Measurements from ENCODE around the gene ZCCHC24. TPM values are rescaled to one million over a fixed set of nuclear protein-coding genes. Genes with fewer than 3 reads are reported as not detected.

ZCCHC24 gene
- total RNA-seq, 2 donors from 2014 or later, result 0.43 to 0.74 TPM

DNA sequence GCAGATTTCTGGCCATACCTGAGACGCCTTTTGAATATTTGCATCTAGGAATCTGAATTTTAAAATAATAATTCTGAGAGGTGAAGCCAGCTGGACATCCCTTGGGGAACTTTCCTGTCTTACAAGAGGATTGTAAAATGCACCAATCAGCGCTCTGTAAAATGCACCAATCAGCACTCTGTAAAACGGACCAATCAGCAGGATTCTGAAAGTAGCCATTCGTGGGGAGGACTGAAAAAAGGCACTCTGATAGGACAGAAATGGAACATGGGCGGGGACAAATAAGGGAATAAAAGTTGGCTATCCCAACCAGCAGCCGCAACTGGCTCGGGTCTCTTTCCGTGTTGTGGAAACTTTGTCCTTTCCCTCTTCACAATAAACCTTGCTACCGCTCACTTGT is 88.2 kb downstream of the ZCCHC24 start:
- ATAC-seq, result no peak
- Mint-ChIP-seq H3K9me3 (no peaks in the 10 kb centered on the region), H3K27ac (no peak overlapping the region), H3K36me3 (peaks cover 34 to 43% of the 10 kb centered on the region in 2 donors)
- peak; percentile 0 to 25 for DNase-seq (ENCODE audit: low spot score in 2 of 2)

DNA sequence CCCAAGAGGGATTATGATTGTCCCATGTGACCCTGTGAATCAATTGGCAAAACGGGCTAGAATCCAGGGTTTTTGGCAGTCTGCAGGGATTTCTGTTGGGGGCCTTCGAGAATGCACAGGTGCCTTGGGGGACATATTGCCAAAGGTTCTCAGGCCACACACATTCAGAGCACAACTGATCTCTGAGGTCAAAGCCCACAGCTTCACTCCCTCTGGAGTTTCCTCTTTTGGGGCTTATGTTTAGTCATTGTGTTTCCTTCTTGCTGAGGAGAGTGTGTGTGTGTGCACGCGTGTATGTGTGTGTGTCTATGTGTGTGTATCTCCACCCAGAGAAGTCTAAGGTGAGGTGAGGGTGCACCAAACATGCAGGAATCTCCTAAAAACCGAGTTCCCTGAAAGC is 89.3 kb downstream of the ZCCHC24 start:
- H3K27ac Mint-ChIP-seq, result no peak overlapping the region
- ATAC-seq, result peak in 1 of 2 donors; percentile 47

DNA sequence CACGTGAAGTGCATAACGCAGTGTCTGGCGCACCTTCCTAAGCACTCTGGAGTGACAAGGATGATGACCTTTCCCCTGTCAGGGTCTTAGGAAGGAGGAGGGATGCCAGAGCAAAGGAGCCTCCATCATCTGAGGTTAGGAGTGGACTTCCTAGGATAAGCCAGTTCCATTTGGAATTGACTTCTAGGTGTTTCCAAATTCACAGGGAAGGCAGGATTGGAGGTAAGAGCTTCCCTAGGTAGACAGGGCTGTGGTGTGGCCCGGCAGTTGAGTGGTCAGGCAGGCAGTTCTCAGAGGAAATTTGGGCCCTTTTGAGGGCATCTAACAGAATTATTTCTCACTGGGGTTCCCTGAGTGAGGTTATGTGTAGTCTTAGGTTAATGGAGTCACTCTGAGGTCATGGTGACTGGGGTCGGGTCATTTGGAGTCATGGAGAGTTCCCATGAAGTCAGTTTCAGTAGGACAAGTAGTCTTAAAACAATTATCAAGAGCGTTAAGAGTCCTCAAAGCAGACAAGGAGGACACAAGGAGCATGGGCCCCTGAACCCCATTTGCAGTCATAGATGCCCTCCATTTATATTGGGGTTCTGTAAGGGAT is 89.9 kb downstream of the ZCCHC24 start:
- ATAC-seq, result no peak
- Mint-ChIP-seq H3K36me3 (peaks cover 36 to 52% of the 10 kb centered on the region in 2 donors), H3K27ac (peak overlapping the region in 1 of 2 donors; percentile 53)

More for the DNA sequence above, 89.3 kb downstream of the ZCCHC24 start:
- DNase-seq (ENCODE audit: low spot score in 2 of 2), result peak; percentile 3 to 42
- H3K9me3 Mint-ChIP-seq, result no peaks in the 10 kb centered on the region
- H3K36me3 Mint-ChIP-seq, result peaks cover 36 to 52% of the 10 kb centered on the region in 2 donors

GRCh38 chr10:79354615-79355014 is 90.8 kb downstream of the ZCCHC24 start:
- H3K9me3 Mint-ChIP-seq, result no peaks in the 10 kb centered on the region
- peak in 1 of 2 donors; percentile 23 for DNase-seq (ENCODE audit: low spot score in 2 of 2)
- no peak for ATAC-seq
- peak overlapping the region in 1 of 2 donors; percentile 77 for H3K27ac Mint-ChIP-seq
- H3K36me3 Mint-ChIP-seq, result peaks cover 44 to 59% of the 10 kb centered on the region in 2 donors

More for the DNA sequence above, 89.9 kb downstream of the ZCCHC24 start:
- peak; percentile 1 to 11 for DNase-seq (ENCODE audit: low spot score in 2 of 2)
- no peaks in the 10 kb centered on the region for H3K9me3 Mint-ChIP-seq

- peaks cover 48 to 61% of the 10 kb centered on the region in 2 donors for H3K36me3 Mint-ChIP-seq
- H3K27ac Mint-ChIP-seq, result peak overlapping the region; percentile 16 to 77
- ATAC-seq (no peak), DNase-seq (ENCODE audit: low spot score in 2 of 2) (peak in 1 of 2 donors; percentile 21)
- H3K9me3 Mint-ChIP-seq, result no peaks in the 10 kb centered on the region
These were observed 91.3 kb downstream of the ZCCHC24 start for GRCh38 chr10:79354141-79354540.

GRCh38 chr10:79353726-79354125 is 91.7 kb downstream of the ZCCHC24 start:
- H3K36me3 Mint-ChIP-seq, result peaks cover 52 to 66% of the 10 kb centered on the region in 2 donors
- DNase-seq (ENCODE audit: low spot score in 2 of 2) (peak in 1 of 2 donors; percentile 49), ATAC-seq (no peak)
- H3K27ac Mint-ChIP-seq, result peak overlapping the region; percentile 16 to 50
- no peaks in the 10 kb centered on the region for H3K9me3 Mint-ChIP-seq

- H3K9me3 Mint-ChIP-seq, result no peaks in the 10 kb centered on the region
- no peak for ATAC-seq
- peaks cover 60 to 73% of the 10 kb centered on the region in 2 donors for H3K36me3 Mint-ChIP-seq
- peak overlapping the region; percentile 16 to 50 for H3K27ac Mint-ChIP-seq
- DNase-seq (ENCODE audit: low spot score in 2 of 2), result peak; percentile 2 to 53
These were observed 92.4 kb downstream of the ZCCHC24 start for GRCh38 chr10:79353000-79353406.

- H3K36me3 Mint-ChIP-seq, result peaks cover 61 to 74% of the 10 kb centered on the region in 2 donors
- DNase-seq (ENCODE audit: low spot score in 2 of 2), result peak; percentile 4 to 52
- no peak overlapping the region for H3K27ac Mint-ChIP-seq
- ATAC-seq, result no peak
- no peaks in the 10 kb centered on the region for H3K9me3 Mint-ChIP-seq
These were observed 93.2 kb downstream of the ZCCHC24 start for GRCh38 chr10:79352035-79352877.

DNA sequence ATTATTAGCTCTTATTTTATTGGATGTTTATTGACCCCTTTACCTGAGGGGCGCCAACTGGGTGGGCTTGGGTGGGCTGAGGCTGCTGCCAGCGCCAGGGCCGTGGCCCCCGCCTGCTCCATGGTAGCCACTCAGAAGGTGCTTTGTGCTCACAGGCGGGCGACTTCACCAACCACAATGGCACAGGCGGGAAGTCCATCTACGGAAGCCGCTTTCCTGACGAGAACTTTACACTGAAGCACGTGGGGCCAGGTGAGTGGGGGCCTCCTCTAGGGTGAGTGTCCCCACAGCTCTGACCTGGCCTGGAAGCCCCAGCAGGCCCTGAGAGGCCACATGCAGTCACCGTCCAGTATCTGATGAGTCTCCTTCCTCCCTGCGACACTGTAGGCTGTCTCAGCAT is 94.1 kb downstream of the ZCCHC24 start:
- Mint-ChIP-seq H3K36me3 (peaks cover 61 to 68% of the 10 kb centered on the region in 2 donors), H3K9me3 (no peaks in the 10 kb centered on the region), H3K27ac (no peak overlapping the region)
- ATAC-seq (no peak), DNase-seq (ENCODE audit: low spot score in 2 of 2) (peak; percentile 1 to 44)

GRCh38 chr10:79350407-79351154 is 94.8 kb downstream of the ZCCHC24 start:
- peaks cover 57 to 65% of the 10 kb centered on the region in 2 donors for H3K36me3 Mint-ChIP-seq
- ATAC-seq, result no peak
- peak; percentile 3 to 47 for DNase-seq (ENCODE audit: low spot score in 2 of 2)
- peak overlapping the region; percentile 96 for H3K27ac Mint-ChIP-seq
- no peaks in the 10 kb centered on the region for H3K9me3 Mint-ChIP-seq

- DNase-seq (ENCODE audit: low spot score in 2 of 2) (peak in 1 of 2 donors; percentile 49), ATAC-seq (no peak)
- Mint-ChIP-seq H3K9me3 (no peaks in the 10 kb centered on the region), H3K36me3 (peaks cover 53 to 58% of the 10 kb centered on the region in 2 donors), H3K27ac (peak overlapping the region; percentile 96)
These were observed 95.5 kb downstream of the ZCCHC24 start for GRCh38 chr10:79349766-79350406.

- DNase-seq (ENCODE audit: low spot score in 2 of 2), result peak in 1 of 2 donors; percentile 52
- Mint-ChIP-seq H3K36me3 (peaks cover 46 to 50% of the 10 kb centered on the region in 2 donors), H3K9me3 (no peaks in the 10 kb centered on the region), H3K27ac (peak overlapping the region; percentile 95 to 96)
- no peak for ATAC-seq
These were observed 96.3 kb downstream of the ZCCHC24 start for GRCh38 chr10:79349072-79349491.

DNA sequence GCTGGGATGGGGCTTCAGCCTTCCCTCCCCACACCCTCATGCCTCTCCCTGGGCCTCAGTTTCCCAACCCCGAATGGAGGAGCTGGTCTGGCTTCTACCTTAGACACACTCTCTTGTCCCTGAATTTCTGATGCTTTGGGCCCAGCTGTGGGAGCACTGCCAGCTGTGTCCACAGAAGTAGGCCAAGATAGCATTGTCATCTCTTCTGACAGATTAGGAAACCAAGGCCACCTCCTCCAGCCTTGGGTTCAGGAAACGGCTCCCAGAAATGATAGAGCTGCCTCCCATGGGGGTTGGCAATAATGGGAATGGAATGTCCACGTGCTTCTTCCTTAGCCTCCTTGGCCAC is 96.8 kb downstream of the ZCCHC24 start:
- DNase-seq (ENCODE audit: low spot score in 2 of 2) (peak in 1 of 2 donors; percentile 3), ATAC-seq (no peak)
- Mint-ChIP-seq H3K27ac (peak overlapping the region; percentile 95 to 96), H3K36me3 (peaks cover 42 to 45% of the 10 kb centered on the region in 2 donors), H3K9me3 (no peaks in the 10 kb centered on the region)

DNA sequence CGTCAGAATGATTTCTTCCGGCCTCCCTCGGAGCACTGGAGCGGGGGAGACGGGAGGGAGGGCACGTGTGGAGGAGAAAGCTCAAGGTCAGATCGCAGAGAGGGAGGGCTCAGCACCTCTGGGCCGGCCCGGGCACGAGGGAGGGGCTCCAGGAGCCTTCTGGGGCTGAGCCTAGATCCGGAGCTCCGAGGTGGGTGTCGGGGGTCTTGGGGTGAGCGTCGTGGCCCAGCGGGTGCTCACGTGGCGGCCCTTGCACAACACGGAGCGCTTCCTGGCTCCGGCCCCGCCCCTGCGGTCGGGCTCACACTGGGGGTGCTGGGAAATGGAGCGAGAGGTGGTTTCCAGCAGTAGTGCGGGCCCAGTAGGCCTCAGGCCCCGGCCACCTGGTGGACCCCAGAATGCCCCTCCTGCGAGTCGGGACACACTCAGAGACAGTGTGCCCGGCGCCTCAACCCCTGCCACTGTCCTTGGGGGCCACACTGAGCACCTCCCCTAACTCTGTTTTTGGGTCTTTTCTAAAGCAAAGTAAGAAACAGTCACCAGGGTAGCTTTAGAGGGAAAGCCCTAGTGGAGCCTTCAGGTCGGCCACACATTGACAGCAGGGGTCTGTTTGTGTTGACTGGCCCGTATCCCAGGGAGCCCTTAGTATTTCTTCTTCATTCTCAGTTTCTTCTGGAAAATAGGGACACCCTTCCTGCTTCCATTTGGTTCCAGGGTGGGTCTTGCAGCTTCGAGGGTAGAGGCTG is 97.4 kb downstream of the ZCCHC24 start:
- peaks cover 36 to 39% of the 10 kb centered on the region in 2 donors for H3K36me3 Mint-ChIP-seq
- peak overlapping the region; percentile 95 to 96 for H3K27ac Mint-ChIP-seq
- ATAC-seq (peak; percentile 63 to 71), DNase-seq (ENCODE audit: low spot score in 2 of 2) (peak; percentile 75 to 76)
- no peaks in the 10 kb centered on the region for H3K9me3 Mint-ChIP-seq

DNA sequence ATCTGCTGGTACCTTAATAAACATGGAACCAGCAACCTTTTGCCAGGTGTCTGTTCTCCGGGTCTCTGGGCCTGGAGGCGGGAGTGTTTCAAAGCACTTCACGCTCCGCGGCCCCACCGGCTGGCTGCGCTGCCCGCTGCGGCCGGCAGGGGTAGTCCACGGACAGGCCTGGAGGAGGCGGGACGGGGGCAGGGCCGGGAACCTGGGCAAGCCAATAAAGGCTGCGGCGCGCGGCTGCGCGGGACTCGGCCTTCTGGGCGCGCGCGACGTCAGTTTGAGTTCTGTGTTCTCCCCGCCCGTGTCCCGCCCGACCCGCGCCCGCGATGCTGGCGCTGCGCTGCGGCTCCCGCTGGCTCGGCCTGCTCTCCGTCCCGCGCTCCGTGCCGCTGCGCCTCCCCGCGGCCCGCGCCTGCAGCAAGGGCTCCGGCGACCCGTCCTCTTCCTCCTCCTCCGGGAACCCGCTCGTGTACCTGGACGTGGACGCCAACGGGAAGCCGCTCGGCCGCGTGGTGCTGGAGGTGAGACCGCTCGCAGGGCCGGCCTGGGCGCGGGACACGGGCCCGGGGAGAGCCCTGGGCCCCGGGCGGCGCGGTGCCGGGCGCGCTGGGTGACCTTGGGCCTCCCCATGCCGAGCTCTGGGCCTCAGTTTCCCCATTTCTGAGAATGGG is 98.1 kb downstream of the ZCCHC24 start, which contains the start of gene PPIF:
TSS of gene PPIF (plus strand) at position 244 of the 668 bp plus-strand sequence. CDS start at position 324, 80 bp downstream.
- peaks cover 29 to 33% of the 10 kb centered on the region in 2 donors for H3K36me3 Mint-ChIP-seq
- no peaks in the 10 kb centered on the region for H3K9me3 Mint-ChIP-seq
- DNase-seq (ENCODE audit: low spot score in 2 of 2) (peak; percentile 92 to 99), ATAC-seq (peak; percentile 91 to 92)
- H3K27ac Mint-ChIP-seq, result peak within 1 kb of the TSS; percentile 95 to 96
